HCT116 (cell line): ENCODE measurements around the gene ITGA7. TPM values are rescaled to one million over a fixed set of nuclear protein-coding genes. Genes with fewer than 3 reads are reported as not detected.

Experiments
- ATAC-seq: fragments of 200-7000 bp; cut with Tn5 transposase; 2 replicates; pipeline ENCODE4 v1.9.1; 2020; ENCODE audit warnings: mild to moderate bottlenecking, moderate library complexity
- BruUV-seq: library from RNA; stranded (reverse); fragments of 400-500 nt; replicated peaks from 2 replicates; lab custom pipeline; 2021; lab: Mats Ljungman, UMichigan
- CTCF ChIA-PET: fragments of 300-600 bp; sonication (Branson Sonifier 250); formaldehyde crosslinking; loops from one replicate; lab custom pipeline; 2021; ENCODE audit warnings: antibody characterized with exemption; lab: Charles Lee
- POLR2A ChIA-PET: fragments of 300-600, 350-600 bp; sonication (Branson Sonifier 250); formaldehyde crosslinking; loops from one replicate; lab custom pipeline; 2021; ENCODE audit warnings: antibody characterized with exemption; lab: Charles Lee
- RAD21 ChIA-PET, 2 experiments: fragments of 300-600 bp; sonication (Branson Sonifier 250); formaldehyde crosslinking; loops; one replicate each; lab custom pipeline; 2023; ENCODE audit warnings: low total read pairs in 2 of 2; ENCODE audit not compliant: uncharacterized antibody in 2 of 2, unreplicated experiment in 2 of 2, low non-redundant PET in 1 of 2; lab: Charles Lee
- DNase-seq: peaks from one replicate; pipeline ENCODE4 v3.0.0-alpha.2; 2010; ENCODE audit warnings: low read depth, low spot score
- H2AFZ ChIP-seq: fragments of 200-600 bp; shearing (Covaris generic), sonication (generic); 2 replicates; pipeline ENCODE4 v1.6.1; 2017; ENCODE audit warnings: low read depth, mixed run types, mixed read lengths, antibody characterized with exemption, low read length; ENCODE audit not compliant: poor library complexity, severe bottlenecking
- H3K27ac ChIP-seq: 2 replicates; pipeline ENCODE4 v1.5.1; 2012; ENCODE audit warnings: low read depth, low read length
- H3K27me3 ChIP-seq: fragments of 200-600 bp; sonication (generic); 2 replicates; pipeline ENCODE4 v1.6.1; 2016; ENCODE audit warnings: mixed run types, low read length, mixed read lengths; ENCODE audit not compliant: insufficient read depth
- H3K36me3 ChIP-seq, 2 experiments: fragments of 200-500 bp in 1 of 2; fragments of 200-600 bp in 1 of 2; sonication (Bioruptor generic) in 1 of 2; sonication (generic) in 1 of 2; 2 replicates each; pipeline versions ENCODE4 v1.5.1 to v1.6.1; 2014 to 2016; ENCODE audit warnings: low read length in 2 of 2, inconsistent platforms in 1 of 2, mixed read lengths in 1 of 2, mixed run types in 1 of 2; ENCODE audit not compliant: insufficient read depth in 2 of 2, control insufficient read depth in 1 of 2
- H3K4me1 ChIP-seq, 2 experiments: fragments of 200-600 bp in 1 of 2; sonication (generic) in 1 of 2; 2 replicates each; pipeline versions ENCODE4 v1.5.1 to v1.6.1; 2012 to 2017; ENCODE audit warnings: low read length in 2 of 2, inconsistent platforms in 1 of 2, mild to moderate bottlenecking in 1 of 2, mixed read lengths in 1 of 2, mixed run types in 1 of 2, moderate library complexity in 1 of 2; ENCODE audit not compliant: insufficient read depth in 2 of 2, control insufficient read depth in 1 of 2
- H3K4me2 ChIP-seq: fragments of 200-600 bp; sonication (generic); 2 replicates; pipeline ENCODE4 v1.6.1; 2017; ENCODE audit warnings: mixed run types, low read length, mixed read lengths
- H3K4me3 ChIP-seq, 2 experiments: fragments of 200-600 bp in 1 of 2; sonication (generic) in 1 of 2; replicated peaks in 1 of 2; 2 replicates each; pipeline ENCODE4 v1.5.1; 2011 to 2016; ENCODE audit warnings: low read length in 2 of 2, control low read depth in 1 of 2, low read depth in 1 of 2, mild to moderate bottlenecking in 1 of 2, mixed read lengths in 1 of 2, mixed run types in 1 of 2
- H3K79me2 ChIP-seq: fragments of 200-600 bp; sonication (generic); 2 replicates; pipeline ENCODE4 v1.6.1; 2017; ENCODE audit warnings: mild to moderate bottlenecking, mixed run types, low read length, moderate library complexity, mixed read lengths; ENCODE audit not compliant: insufficient read depth
- H3K9ac ChIP-seq: fragments of 200-600 bp; sonication (generic); 2 replicates; pipeline ENCODE4 v1.6.1; 2016; ENCODE audit warnings: low read length, mixed read lengths
- H3K9me2 ChIP-seq: fragments of 200-600 bp; sonication (generic), shearing (Covaris generic); 2 replicates; pipeline ENCODE4 v1.6.1; 2017; ENCODE audit warnings: mixed run types, mild to moderate bottlenecking, moderate library complexity; ENCODE audit not compliant: insufficient read depth
- H3K9me3 ChIP-seq, 2 experiments: fragments of 200-500 bp in 1 of 2; fragments of 200-600 bp in 1 of 2; sonication (Bioruptor generic) in 1 of 2; sonication (generic) in 1 of 2; 2 replicates each; pipeline ENCODE4 v1.6.1; 2014 to 2017; ENCODE audit warnings: low read length in 2 of 2, mixed read lengths in 2 of 2, inconsistent platforms in 1 of 2, low read depth in 1 of 2, mild to moderate bottlenecking in 1 of 2, mixed run types in 1 of 2, moderate library complexity in 1 of 2; ENCODE audit not compliant: control insufficient read depth in 1 of 2, insufficient read depth in 1 of 2
- H4K20me1 ChIP-seq: fragments of 200-600 bp; sonication (generic), shearing (Covaris generic); 2 replicates; pipeline ENCODE4 v1.6.1; 2017; ENCODE audit warnings: mixed run types, mild to moderate bottlenecking, moderate library complexity; ENCODE audit not compliant: insufficient read depth
- CEBPB ChIP-seq: IDR thresholded peaks from 2 replicates; pipeline ENCODE4 v1.6.1; 2012; ENCODE audit warnings: low read depth
- ELF1 ChIP-seq: IDR thresholded peaks from 2 replicates; pipeline ENCODE4 v1.6.1; 2012; ENCODE audit warnings: low read depth, borderline replicate concordance
- FOSL1 ChIP-seq: IDR thresholded peaks from 2 replicates; pipeline ENCODE4 v1.6.1; 2012; ENCODE audit warnings: low read depth
- RAD21 ChIP-seq: IDR thresholded peaks from 2 replicates; pipeline ENCODE4 v1.6.1; 2012; ENCODE audit warnings: low read depth, mild to moderate bottlenecking
- intact Hi-C: fragments of 100-400 bp; cut with micrococcal nuclease; formaldehyde crosslinking; loops from 2 replicates; pipeline ENCODE4 v1.10.0; 2022
- total RNA-seq: library from RNA; stranded (reverse); gene quantifications from one replicate; pipeline ENCODE4 v1.2.1, GENCODE V29; 2021; ENCODE audit not compliant: unreplicated experiment
- TF ChIP-seq, protein P1 (sequence below): IDR thresholded peaks from 2 replicates; pipeline ENCODE4 v1.6.1; 2012; ENCODE audit warnings: low read depth
- TF ChIP-seq, protein P2 (sequence below): IDR thresholded peaks from 2 replicates; pipeline ENCODE4 v1.6.1; 2012
- TF ChIP-seq, protein P3 (sequence below), 3 experiments: fragments of 200-600 bp in 1 of 3; sonication (generic) in 1 of 3; IDR thresholded peaks in 2 of 3; conservative IDR thresholded peaks in 1 of 3; 2 replicates each; pipeline ENCODE4 v1.5.1; 2012 to 2017; ENCODE audit warnings: low read depth in 2 of 3, low read length in 2 of 3, antibody characterized with exemption in 1 of 3, borderline replicate concordance in 1 of 3, control low read depth in 1 of 3, mild to moderate bottlenecking in 1 of 3, mixed read lengths in 1 of 3, mixed run types in 1 of 3, moderate library complexity in 1 of 3; ENCODE audit not compliant: insufficient read depth in 1 of 3

Gene ITGA7
- total RNA-seq, 1 experiment from 2014 or later, result 17.8 TPM

DNA sequence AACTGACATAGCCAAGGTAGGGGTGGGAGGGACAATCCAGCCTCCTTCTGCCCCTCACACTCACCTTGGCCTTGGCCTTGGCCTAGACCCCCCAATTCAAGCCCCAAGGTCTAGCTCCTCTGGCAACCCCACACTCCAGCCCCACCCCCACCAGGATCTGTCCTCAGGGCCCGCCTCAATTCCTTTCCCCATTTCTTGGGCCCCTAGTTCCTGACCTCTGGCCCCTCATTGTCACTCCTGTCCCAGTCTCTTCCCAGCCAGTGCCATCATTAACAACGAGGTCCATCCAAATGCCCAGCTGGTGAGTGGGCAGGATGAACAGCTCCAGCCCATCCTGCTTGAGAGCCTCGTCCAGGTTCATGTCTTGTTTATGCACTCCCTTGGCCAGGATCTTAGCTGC is 28.4 kb upstream of the ITGA7 start:
- RAD21 ChIA-PET, result interaction anchor here in 1 of 2 experiments (0.7 kb wide), 1 partner anchor 13 kb away, joined by 3 read pairs; no protein-coding TSS in a partner anchor
- intact Hi-C loops, result loop anchor here (5.0 to 10.0 kb wide), 2 partner anchors 291 to 379 kb away; partner anchors contain the start of genes RPL41 and ZC3H10

More for the DNA sequence above, 28.4 kb upstream of the ITGA7 start:
- POLR2A ChIA-PET, result interaction anchor here (1.0 kb wide), 1 partner anchor 455 kb away, joined by 4 read pairs; no protein-coding TSS in a partner anchor
- DNase-seq, result no peak
- H4K20me1 ChIP-seq, result no peaks in the 10 kb centered on the region
- H3K4me1 ChIP-seq, result peaks cover 12 to 42% of the 10 kb centered on the region in 2 experiments
- H3K9me2 ChIP-seq, result no peaks in the 10 kb centered on the region
- H3K4me3 ChIP-seq, result no peak overlapping the region
- no TSS peak for BruUV-seq
- CTCF ChIA-PET, result interaction anchor here (1.2 to 3.6 kb wide), 3 partner anchors 11 to 36 kb away, joined by 3 to 49 read pairs (median 3); no protein-coding TSS in a partner anchor
- no peak for ATAC-seq
- TF ChIP-seq, protein P1, sequence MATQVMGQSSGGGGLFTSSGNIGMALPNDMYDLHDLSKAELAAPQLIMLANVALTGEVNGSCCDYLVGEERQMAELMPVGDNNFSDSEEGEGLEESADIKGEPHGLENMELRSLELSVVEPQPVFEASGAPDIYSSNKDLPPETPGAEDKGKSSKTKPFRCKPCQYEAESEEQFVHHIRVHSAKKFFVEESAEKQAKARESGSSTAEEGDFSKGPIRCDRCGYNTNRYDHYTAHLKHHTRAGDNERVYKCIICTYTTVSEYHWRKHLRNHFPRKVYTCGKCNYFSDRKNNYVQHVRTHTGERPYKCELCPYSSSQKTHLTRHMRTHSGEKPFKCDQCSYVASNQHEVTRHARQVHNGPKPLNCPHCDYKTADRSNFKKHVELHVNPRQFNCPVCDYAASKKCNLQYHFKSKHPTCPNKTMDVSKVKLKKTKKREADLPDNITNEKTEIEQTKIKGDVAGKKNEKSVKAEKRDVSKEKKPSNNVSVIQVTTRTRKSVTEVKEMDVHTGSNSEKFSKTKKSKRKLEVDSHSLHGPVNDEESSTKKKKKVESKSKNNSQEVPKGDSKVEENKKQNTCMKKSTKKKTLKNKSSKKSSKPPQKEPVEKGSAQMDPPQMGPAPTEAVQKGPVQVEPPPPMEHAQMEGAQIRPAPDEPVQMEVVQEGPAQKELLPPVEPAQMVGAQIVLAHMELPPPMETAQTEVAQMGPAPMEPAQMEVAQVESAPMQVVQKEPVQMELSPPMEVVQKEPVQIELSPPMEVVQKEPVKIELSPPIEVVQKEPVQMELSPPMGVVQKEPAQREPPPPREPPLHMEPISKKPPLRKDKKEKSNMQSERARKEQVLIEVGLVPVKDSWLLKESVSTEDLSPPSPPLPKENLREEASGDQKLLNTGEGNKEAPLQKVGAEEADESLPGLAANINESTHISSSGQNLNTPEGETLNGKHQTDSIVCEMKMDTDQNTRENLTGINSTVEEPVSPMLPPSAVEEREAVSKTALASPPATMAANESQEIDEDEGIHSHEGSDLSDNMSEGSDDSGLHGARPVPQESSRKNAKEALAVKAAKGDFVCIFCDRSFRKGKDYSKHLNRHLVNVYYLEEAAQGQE, result no peak
- no peak for TF ChIP-seq RAD21
- TF ChIP-seq FOSL1, result no peak
- TF ChIP-seq, protein P2, sequence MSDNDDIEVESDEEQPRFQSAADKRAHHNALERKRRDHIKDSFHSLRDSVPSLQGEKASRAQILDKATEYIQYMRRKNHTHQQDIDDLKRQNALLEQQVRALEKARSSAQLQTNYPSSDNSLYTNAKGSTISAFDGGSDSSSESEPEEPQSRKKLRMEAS, result no peak
- TF ChIP-seq ELF1, result no peak
- TF ChIP-seq CEBPB, result no peak
- TF ChIP-seq, protein P3, sequence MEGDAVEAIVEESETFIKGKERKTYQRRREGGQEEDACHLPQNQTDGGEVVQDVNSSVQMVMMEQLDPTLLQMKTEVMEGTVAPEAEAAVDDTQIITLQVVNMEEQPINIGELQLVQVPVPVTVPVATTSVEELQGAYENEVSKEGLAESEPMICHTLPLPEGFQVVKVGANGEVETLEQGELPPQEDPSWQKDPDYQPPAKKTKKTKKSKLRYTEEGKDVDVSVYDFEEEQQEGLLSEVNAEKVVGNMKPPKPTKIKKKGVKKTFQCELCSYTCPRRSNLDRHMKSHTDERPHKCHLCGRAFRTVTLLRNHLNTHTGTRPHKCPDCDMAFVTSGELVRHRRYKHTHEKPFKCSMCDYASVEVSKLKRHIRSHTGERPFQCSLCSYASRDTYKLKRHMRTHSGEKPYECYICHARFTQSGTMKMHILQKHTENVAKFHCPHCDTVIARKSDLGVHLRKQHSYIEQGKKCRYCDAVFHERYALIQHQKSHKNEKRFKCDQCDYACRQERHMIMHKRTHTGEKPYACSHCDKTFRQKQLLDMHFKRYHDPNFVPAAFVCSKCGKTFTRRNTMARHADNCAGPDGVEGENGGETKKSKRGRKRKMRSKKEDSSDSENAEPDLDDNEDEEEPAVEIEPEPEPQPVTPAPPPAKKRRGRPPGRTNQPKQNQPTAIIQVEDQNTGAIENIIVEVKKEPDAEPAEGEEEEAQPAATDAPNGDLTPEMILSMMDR (IDR thresholded peaks at IDR 0.05 in 2 of 3, conservative IDR thresholded peaks at IDR 0.05 in 1 of 3; ENCODE audit: borderline replicate concordance in 1 of 3, insufficient read depth in 1 of 3, low read depth in 2 of 3, low read length in 2 of 3), result no peak
- H3K27me3 ChIP-seq, result no peaks in the 10 kb centered on the region
- no peaks in the 10 kb centered on the region for H3K9me3 ChIP-seq
- no peak overlapping the region for H3K27ac ChIP-seq
- no peak overlapping the region for H2AFZ ChIP-seq
- H3K79me2 ChIP-seq, result no peaks in the 10 kb centered on the region
- no peaks in the 10 kb centered on the region for H3K36me3 ChIP-seq
- no peak overlapping the region for H3K4me2 ChIP-seq
- H3K9ac ChIP-seq, result no peak overlapping the region
